HCT116 (cell line): ENCODE results near the gene UCK1. TPM values are rescaled to one million over a fixed set of nuclear protein-coding genes. Genes with fewer than 3 reads are reported as not detected.

Experiments used
- ATAC-seq: fragments of 200-7000 bp; cut with Tn5 transposase; 2 replicates; pipeline ENCODE4 v1.9.1; 2020; ENCODE audit warnings: mild to moderate bottlenecking, moderate library complexity
- BruUV-seq: library from RNA; stranded (reverse); fragments of 400-500 nt; replicated peaks from 2 replicates; lab custom pipeline; 2021; lab: Mats Ljungman, UMichigan
- CTCF ChIA-PET: fragments of 300-600 bp; sonication (Branson Sonifier 250); formaldehyde crosslinking; loops from one replicate; lab custom pipeline; 2021; ENCODE audit warnings: antibody characterized with exemption; lab: Charles Lee
- POLR2A ChIA-PET: fragments of 300-600, 350-600 bp; sonication (Branson Sonifier 250); formaldehyde crosslinking; loops from one replicate; lab custom pipeline; 2021; ENCODE audit warnings: antibody characterized with exemption; lab: Charles Lee
- RAD21 ChIA-PET, 2 experiments: fragments of 300-600 bp; sonication (Branson Sonifier 250); formaldehyde crosslinking; loops; one replicate each; lab custom pipeline; 2023; ENCODE audit warnings: low total read pairs in 2 of 2; ENCODE audit not compliant: uncharacterized antibody in 2 of 2, unreplicated experiment in 2 of 2, low non-redundant PET in 1 of 2; lab: Charles Lee
- DNase-seq: peaks from one replicate; pipeline ENCODE4 v3.0.0-alpha.2; 2010; ENCODE audit warnings: low read depth, low spot score
- H2AFZ ChIP-seq: fragments of 200-600 bp; shearing (Covaris generic), sonication (generic); 2 replicates; pipeline ENCODE4 v1.6.1; 2017; ENCODE audit warnings: low read depth, mixed run types, mixed read lengths, antibody characterized with exemption, low read length; ENCODE audit not compliant: poor library complexity, severe bottlenecking
- H3K27ac ChIP-seq: 2 replicates; pipeline ENCODE4 v1.5.1; 2012; ENCODE audit warnings: low read depth, low read length
- H3K27me3 ChIP-seq: fragments of 200-600 bp; sonication (generic); 2 replicates; pipeline ENCODE4 v1.6.1; 2016; ENCODE audit warnings: mixed run types, low read length, mixed read lengths; ENCODE audit not compliant: insufficient read depth
- H3K36me3 ChIP-seq, 2 experiments: fragments of 200-500 bp in 1 of 2; fragments of 200-600 bp in 1 of 2; sonication (Bioruptor generic) in 1 of 2; sonication (generic) in 1 of 2; 2 replicates each; pipeline versions ENCODE4 v1.5.1 to v1.6.1; 2014 to 2016; ENCODE audit warnings: low read length in 2 of 2, inconsistent platforms in 1 of 2, mixed read lengths in 1 of 2, mixed run types in 1 of 2; ENCODE audit not compliant: insufficient read depth in 2 of 2, control insufficient read depth in 1 of 2
- H3K4me1 ChIP-seq, 2 experiments: fragments of 200-600 bp in 1 of 2; sonication (generic) in 1 of 2; 2 replicates each; pipeline versions ENCODE4 v1.5.1 to v1.6.1; 2012 to 2017; ENCODE audit warnings: low read length in 2 of 2, inconsistent platforms in 1 of 2, mild to moderate bottlenecking in 1 of 2, mixed read lengths in 1 of 2, mixed run types in 1 of 2, moderate library complexity in 1 of 2; ENCODE audit not compliant: insufficient read depth in 2 of 2, control insufficient read depth in 1 of 2
- H3K4me2 ChIP-seq: fragments of 200-600 bp; sonication (generic); 2 replicates; pipeline ENCODE4 v1.6.1; 2017; ENCODE audit warnings: mixed run types, low read length, mixed read lengths
- H3K4me3 ChIP-seq, 2 experiments: fragments of 200-600 bp in 1 of 2; sonication (generic) in 1 of 2; replicated peaks in 1 of 2; 2 replicates each; pipeline ENCODE4 v1.5.1; 2011 to 2016; ENCODE audit warnings: low read length in 2 of 2, control low read depth in 1 of 2, low read depth in 1 of 2, mild to moderate bottlenecking in 1 of 2, mixed read lengths in 1 of 2, mixed run types in 1 of 2
- H3K79me2 ChIP-seq: fragments of 200-600 bp; sonication (generic); 2 replicates; pipeline ENCODE4 v1.6.1; 2017; ENCODE audit warnings: mild to moderate bottlenecking, mixed run types, low read length, moderate library complexity, mixed read lengths; ENCODE audit not compliant: insufficient read depth
- H3K9ac ChIP-seq: fragments of 200-600 bp; sonication (generic); 2 replicates; pipeline ENCODE4 v1.6.1; 2016; ENCODE audit warnings: low read length, mixed read lengths
- H3K9me2 ChIP-seq: fragments of 200-600 bp; sonication (generic), shearing (Covaris generic); 2 replicates; pipeline ENCODE4 v1.6.1; 2017; ENCODE audit warnings: mixed run types, mild to moderate bottlenecking, moderate library complexity; ENCODE audit not compliant: insufficient read depth
- H3K9me3 ChIP-seq, 2 experiments: fragments of 200-500 bp in 1 of 2; fragments of 200-600 bp in 1 of 2; sonication (Bioruptor generic) in 1 of 2; sonication (generic) in 1 of 2; 2 replicates each; pipeline ENCODE4 v1.6.1; 2014 to 2017; ENCODE audit warnings: low read length in 2 of 2, mixed read lengths in 2 of 2, inconsistent platforms in 1 of 2, low read depth in 1 of 2, mild to moderate bottlenecking in 1 of 2, mixed run types in 1 of 2, moderate library complexity in 1 of 2; ENCODE audit not compliant: control insufficient read depth in 1 of 2, insufficient read depth in 1 of 2
- H4K20me1 ChIP-seq: fragments of 200-600 bp; sonication (generic), shearing (Covaris generic); 2 replicates; pipeline ENCODE4 v1.6.1; 2017; ENCODE audit warnings: mixed run types, mild to moderate bottlenecking, moderate library complexity; ENCODE audit not compliant: insufficient read depth
- CEBPB ChIP-seq: IDR thresholded peaks from 2 replicates; pipeline ENCODE4 v1.6.1; 2012; ENCODE audit warnings: low read depth
- ELF1 ChIP-seq: IDR thresholded peaks from 2 replicates; pipeline ENCODE4 v1.6.1; 2012; ENCODE audit warnings: low read depth, borderline replicate concordance
- EZH2 ChIP-seq: fragments of 200-600 bp; sonication (generic); IDR thresholded peaks from 2 replicates; pipeline ENCODE4 v1.6.1; 2017; ENCODE audit warnings: antibody characterized with exemption, mixed run types
- EZH2phosphoT487 ChIP-seq: fragments of 200-600 bp; IDR thresholded peaks from 2 replicates; pipeline ENCODE4 v1.6.1; 2018; ENCODE audit warnings: antibody characterized with exemption, borderline replicate concordance
- FOSL1 ChIP-seq: IDR thresholded peaks from 2 replicates; pipeline ENCODE4 v1.6.1; 2012; ENCODE audit warnings: low read depth
- JUND ChIP-seq: IDR thresholded peaks from 2 replicates; pipeline ENCODE4 v1.6.1; 2012
- POLR2A ChIP-seq: IDR thresholded peaks from 2 replicates; pipeline ENCODE4 v1.7.0; 2011; ENCODE audit warnings: borderline replicate concordance; ENCODE audit not compliant: insufficient read depth, insufficient read length; ENCODE audit errors: extremely low read depth
- POLR2AphosphoS5 ChIP-seq: IDR thresholded peaks from 2 replicates; pipeline ENCODE4 v1.6.1; 2011; ENCODE audit warnings: mild to moderate bottlenecking, low read depth, low read length, moderate library complexity
- RAD21 ChIP-seq: IDR thresholded peaks from 2 replicates; pipeline ENCODE4 v1.6.1; 2012; ENCODE audit warnings: low read depth, mild to moderate bottlenecking
- SIN3A ChIP-seq: IDR thresholded peaks from 2 replicates; pipeline ENCODE4 v1.6.1; 2012; ENCODE audit warnings: low read depth
- SP1 ChIP-seq: IDR thresholded peaks from 2 replicates; pipeline ENCODE4 v1.6.1; 2012; ENCODE audit warnings: low read depth
- SRF ChIP-seq: IDR thresholded peaks from 2 replicates; pipeline ENCODE4 v1.6.1; 2012; ENCODE audit warnings: low read depth
- TCF7L2 ChIP-seq: IDR thresholded peaks from 2 replicates; pipeline ENCODE4 v1.7.0; 2011; ENCODE audit warnings: borderline replicate concordance, inconsistent platforms; ENCODE audit not compliant: insufficient read depth, insufficient read length; ENCODE audit errors: extremely low read depth
- ZFX ChIP-seq: fragments of 450-650 bp; IDR thresholded peaks from 2 replicates; pipeline ENCODE4 v1.6.1; 2017
- ZNF274 ChIP-seq: fragments of 200-500 bp; sonication (Bioruptor generic); IDR thresholded peaks from 2 replicates; pipeline ENCODE4 v1.6.1; 2014; ENCODE audit warnings: mild to moderate bottlenecking, low read depth, low read length, inconsistent platforms
- intact Hi-C: fragments of 100-400 bp; cut with micrococcal nuclease; formaldehyde crosslinking; loops from 2 replicates; pipeline ENCODE4 v1.10.0; 2022
- total RNA-seq: library from RNA; stranded (reverse); gene quantifications from one replicate; pipeline ENCODE4 v1.2.1, GENCODE V29; 2021; ENCODE audit not compliant: unreplicated experiment
- TF ChIP-seq, protein P1 (sequence below): IDR thresholded peaks from 2 replicates; pipeline ENCODE4 v1.6.1; 2011; ENCODE audit warnings: mild to moderate bottlenecking, low read length, moderate library complexity; ENCODE audit not compliant: insufficient replicate concordance; ENCODE audit errors: extremely low read depth
- TF ChIP-seq, protein P2 (sequence below): IDR thresholded peaks from 2 replicates; pipeline ENCODE4 v1.6.1; 2012

Gene UCK1
- total RNA-seq, 1 experiment from 2014 or later = 17.5 TPM

DNA sequence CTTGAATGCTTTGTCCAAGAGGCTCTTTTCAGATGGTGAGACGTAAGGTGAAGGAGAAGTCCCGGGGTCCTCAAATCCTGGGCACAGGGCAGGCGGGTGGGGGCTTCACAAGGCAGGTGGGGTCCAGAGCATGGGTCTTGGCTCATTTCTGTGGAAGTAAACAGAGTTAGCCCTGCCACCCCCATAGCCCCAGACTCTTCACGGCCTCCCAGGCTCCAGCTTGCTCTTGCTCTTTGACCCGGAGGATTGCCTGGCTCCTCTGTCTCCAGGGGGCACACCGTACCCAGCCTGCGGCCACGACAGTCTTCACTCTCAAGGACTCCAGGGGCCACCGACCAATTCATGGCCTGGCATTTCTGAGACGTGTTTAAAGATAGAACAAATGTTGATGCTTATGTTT lies 57.2 kb downstream of the UCK1 start:
- ATAC-seq = no peak
- Histone ChIP-seq H3K9me2 (no peaks in the 10 kb centered on the region), H3K27me3 (no peaks in the 10 kb centered on the region), H3K36me3 (peaks cover 59 to 73% of the 10 kb centered on the region in 2 experiments), H3K9ac (no peak overlapping the region), H3K4me3 (no peak overlapping the region), H3K4me2 (no peak overlapping the region), H3K79me2 (peaks cover 81% of the 10 kb centered on the region), H4K20me1 (no peaks in the 10 kb centered on the region), H3K4me1 (no peaks in the 10 kb centered on the region), H3K27ac (no peak overlapping the region), H3K9me3 (no peaks in the 10 kb centered on the region), H2AFZ (no peak overlapping the region)
- intact Hi-C loops = no loop called here
- POLR2A ChIA-PET = no interaction called here
- no peak for DNase-seq
- BruUV-seq = no TSS peak
- TF ChIP-seq FOSL1 = no peak
- no peak for TF ChIP-seq ELF1
- no peak for TF ChIP-seq CEBPB
- TF ChIP-seq EZH2phosphoT487 = no peak
- TF ChIP-seq EZH2 = no peak
- TF ChIP-seq SIN3A = no peak
- no peak for TF ChIP-seq SRF
- no peak for TF ChIP-seq RAD21
- TF ChIP-seq POLR2AphosphoS5 = no peak
- TF ChIP-seq, protein P1, sequence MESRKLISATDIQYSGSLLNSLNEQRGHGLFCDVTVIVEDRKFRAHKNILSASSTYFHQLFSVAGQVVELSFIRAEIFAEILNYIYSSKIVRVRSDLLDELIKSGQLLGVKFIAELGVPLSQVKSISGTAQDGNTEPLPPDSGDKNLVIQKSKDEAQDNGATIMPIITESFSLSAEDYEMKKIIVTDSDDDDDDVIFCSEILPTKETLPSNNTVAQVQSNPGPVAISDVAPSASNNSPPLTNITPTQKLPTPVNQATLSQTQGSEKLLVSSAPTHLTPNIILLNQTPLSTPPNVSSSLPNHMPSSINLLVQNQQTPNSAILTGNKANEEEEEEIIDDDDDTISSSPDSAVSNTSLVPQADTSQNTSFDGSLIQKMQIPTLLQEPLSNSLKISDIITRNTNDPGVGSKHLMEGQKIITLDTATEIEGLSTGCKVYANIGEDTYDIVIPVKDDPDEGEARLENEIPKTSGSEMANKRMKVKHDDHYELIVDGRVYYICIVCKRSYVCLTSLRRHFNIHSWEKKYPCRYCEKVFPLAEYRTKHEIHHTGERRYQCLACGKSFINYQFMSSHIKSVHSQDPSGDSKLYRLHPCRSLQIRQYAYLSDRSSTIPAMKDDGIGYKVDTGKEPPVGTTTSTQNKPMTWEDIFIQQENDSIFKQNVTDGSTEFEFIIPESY = no peak
- TF ChIP-seq, protein P2, sequence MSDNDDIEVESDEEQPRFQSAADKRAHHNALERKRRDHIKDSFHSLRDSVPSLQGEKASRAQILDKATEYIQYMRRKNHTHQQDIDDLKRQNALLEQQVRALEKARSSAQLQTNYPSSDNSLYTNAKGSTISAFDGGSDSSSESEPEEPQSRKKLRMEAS = no peak
- no peak for TF ChIP-seq ZNF274
- no peak for TF ChIP-seq SP1
- TF ChIP-seq ZFX = no peak
- no peak for TF ChIP-seq TCF7L2
- TF ChIP-seq JUND = no peak
- no peak for TF ChIP-seq POLR2A
- CTCF ChIA-PET = no interaction called here
- RAD21 ChIA-PET = no interaction called here

Other genes with a start within 250 kb of the UCK1 start
- gene PLPP7, start 241.5 kb downstream of the UCK1 start, total RNA-seq = 0.37 TPM
- 170 TPM for gene PRRC2B, start 137.2 kb downstream of the UCK1 start, total RNA-seq
- gene POMT1, start 28.3 kb downstream of the UCK1 start, total RNA-seq = 21.4 TPM
- gene PRRT1B, start 14.3 kb upstream of the UCK1 start, total RNA-seq = not detected
- gene RAPGEF1, start 208.8 kb upstream of the UCK1 start, total RNA-seq = 43.0 TPM